ENCODE results near the gene CD82. TPM values are rescaled to one million over a fixed set of nuclear protein-coding genes. Genes with fewer than 3 reads are reported as not detected.

Gene CD82
- total RNA-seq, 1 donor from 2014 or later = 28.3 TPM

DNA sequence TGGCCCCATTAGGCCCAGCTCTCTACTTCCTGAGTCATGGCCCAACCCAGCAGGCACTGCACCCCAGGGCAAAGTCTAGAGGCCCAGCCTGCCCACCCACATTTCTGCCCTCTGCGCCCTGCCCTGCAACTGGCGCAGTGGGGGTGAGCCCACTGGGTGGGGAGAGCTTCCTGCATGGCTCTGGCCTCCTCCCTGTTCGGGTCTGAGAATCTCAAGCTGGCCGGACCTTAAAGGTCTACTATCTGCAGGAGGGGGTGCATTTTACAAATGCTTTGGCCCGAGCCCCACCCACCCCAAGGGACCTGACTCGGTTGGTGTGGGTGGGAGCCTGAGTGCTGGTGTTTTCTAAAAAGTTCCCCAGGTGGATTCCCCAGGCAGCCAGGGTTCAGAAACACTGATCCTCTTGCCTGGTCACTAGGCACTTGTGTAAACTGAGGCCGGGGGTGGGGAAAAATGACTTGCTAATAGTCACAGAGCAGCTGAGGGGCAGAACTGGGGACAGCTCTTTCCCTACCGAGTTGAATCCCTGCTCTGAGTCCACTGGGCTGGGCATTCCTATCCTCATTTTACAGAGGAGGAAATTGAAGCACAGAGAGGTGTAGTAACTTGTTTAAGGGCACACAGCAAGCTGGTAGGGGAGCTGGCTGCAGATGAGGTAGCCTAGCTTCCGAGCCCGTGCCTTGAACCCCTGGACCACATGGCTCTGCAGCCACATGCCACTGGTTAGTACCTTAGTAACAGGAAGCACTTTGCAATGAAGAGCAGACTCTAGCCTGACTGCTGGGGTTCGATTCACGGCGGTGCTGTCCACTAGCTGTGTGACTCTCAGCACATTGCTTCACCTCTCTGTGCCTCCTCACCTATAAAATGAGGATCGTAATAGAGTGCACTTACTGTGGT is 36.3 kb downstream of the CD82 start:
- Histone ChIP-seq H3K4me1 (peaks cover 18 to 59% of the 10 kb centered on the region in 2 donors), H3K27me3 (no peaks in the 10 kb centered on the region), H3K9me3 (no peaks in the 10 kb centered on the region), H3K4me3 (no peak overlapping the region), H3K36me3 (peaks cover 0 to 3% of the 10 kb centered on the region in 2 donors), H3K27ac (peak overlapping the region; percentile 85 to 91)
- intact Hi-C loops (cut with DNase I) = loop anchor here (10.0 kb wide), 1 partner anchor 677 kb away; no protein-coding TSS in a partner anchor
- no peak for TF ChIP-seq CTCF (IDR thresholded peaks at IDR 0.05)
- DNase-seq (ENCODE audit: low spot score in 2 of 2) = no peak

GRCh38 chr11:44602891-44603310 is 37.4 kb downstream of the CD82 start:
- H3K27me3 ChIP-seq = no peaks in the 10 kb centered on the region
- no peak for DNase-seq (ENCODE audit: low spot score in 2 of 2)
- TF ChIP-seq CTCF (IDR thresholded peaks at IDR 0.05) = no peak
- H3K9me3 ChIP-seq = no peaks in the 10 kb centered on the region
- peaks cover 19 to 64% of the 10 kb centered on the region in 2 donors for H3K4me1 ChIP-seq
- intact Hi-C loops (cut with DNase I) = loop anchor here (1.0 to 10.0 kb wide), 2 partner anchors 10 to 678 kb away; no protein-coding TSS in a partner anchor
- H3K4me3 ChIP-seq = no peak overlapping the region
- peaks cover 0 to 4% of the 10 kb centered on the region in 2 donors for H3K36me3 ChIP-seq
- peak overlapping the region; percentile 85 to 91 for H3K27ac ChIP-seq

GRCh38 chr11:44604171-44604581 is 38.7 kb downstream of the CD82 start:
- no peaks in the 10 kb centered on the region for H3K27me3 ChIP-seq
- TF ChIP-seq CTCF (IDR thresholded peaks at IDR 0.05) = no peak
- H3K4me3 ChIP-seq = no peak overlapping the region
- no peaks in the 10 kb centered on the region for H3K9me3 ChIP-seq
- H3K27ac ChIP-seq = peak overlapping the region; percentile 85 to 91
- H3K36me3 ChIP-seq = peaks cover 0 to 4% of the 10 kb centered on the region in 2 donors
- peak in 1 of 2 donors; percentile 86 for DNase-seq (ENCODE audit: low spot score in 2 of 2)
- H3K4me1 ChIP-seq = peaks cover 29 to 74% of the 10 kb centered on the region in 2 donors
- intact Hi-C loops (cut with DNase I) = loop anchor here (1.0 to 10.0 kb wide), 2 partner anchors 39 to 679 kb away; partner anchors contain the start of gene CD82

GRCh38 chr11:44605068-44605708 is 39.7 kb downstream of the CD82 start:
- Histone ChIP-seq H3K4me3 (no peak overlapping the region), H3K27me3 (no peaks in the 10 kb centered on the region), H3K36me3 (peaks cover 0 to 4% of the 10 kb centered on the region in 2 donors), H3K9me3 (no peaks in the 10 kb centered on the region), H3K27ac (peak overlapping the region; percentile 85 to 91), H3K4me1 (peaks cover 32 to 82% of the 10 kb centered on the region in 2 donors)
- intact Hi-C loops (cut with DNase I) = loop anchor here (10.0 kb wide), 1 partner anchor 680 kb away; no protein-coding TSS in a partner anchor
- no peak for DNase-seq (ENCODE audit: low spot score in 2 of 2)
- TF ChIP-seq CTCF (IDR thresholded peaks at IDR 0.05) = no peak

- intact Hi-C loops (cut with DNase I) = loop anchor here (10.0 kb wide), 1 partner anchor 681 kb away; no protein-coding TSS in a partner anchor
- H3K4me3 ChIP-seq = no peak overlapping the region
- no peaks in the 10 kb centered on the region for H3K9me3 ChIP-seq
- peak overlapping the region; percentile 1 to 33 for H3K27ac ChIP-seq
- DNase-seq (ENCODE audit: low spot score in 2 of 2) = no peak
- peaks cover 0 to 4% of the 10 kb centered on the region in 2 donors for H3K36me3 ChIP-seq
- H3K4me1 ChIP-seq = peaks cover 30 to 74% of the 10 kb centered on the region in 2 donors
- no peaks in the 10 kb centered on the region for H3K27me3 ChIP-seq
- no peak for TF ChIP-seq CTCF (IDR thresholded peaks at IDR 0.05)
Observed at GRCh38 chr11:44605965-44606364, 40.5 kb downstream of the CD82 start.
